GM21529 (cell line): ENCODE measurements around the gene PRDM16.

ENCODE experiments used
- ATAC-seq: cut with Tn5 transposase; IDR thresholded peaks from one replicate; pipeline ENCODE4 v1.9.1; 2021; ENCODE audit not compliant: unreplicated experiment

The PRDM16 gene

GRCh38 chr1:3402258-3403010 lies 333.4 kb downstream of the PRDM16 start:
- ATAC-seq, result no peak

- ATAC-seq, result no peak
These were observed 334.0 kb downstream of the PRDM16 start for GRCh38 chr1:3403011-3403345.

GRCh38 chr1:3403388-3404231 lies 334.6 kb downstream of the PRDM16 start:
- ATAC-seq, result no peak

GRCh38 chr1:3404301-3404700 lies 335.3 kb downstream of the PRDM16 start:
- ATAC-seq, result no peak

GRCh38 chr1:3404801-3405200 lies 335.8 kb downstream of the PRDM16 start:
- ATAC-seq, result no peak

GRCh38 chr1:3405491-3405890 lies 336.5 kb downstream of the PRDM16 start:
- no peak for ATAC-seq

GRCh38 chr1:3405974-3406867 lies 337.2 kb downstream of the PRDM16 start:
- no peak for ATAC-seq

GRCh38 chr1:3407021-3407420 lies 338.0 kb downstream of the PRDM16 start:
- ATAC-seq, result no peak

- no peak for ATAC-seq
These were observed 339.8 kb downstream of the PRDM16 start for GRCh38 chr1:3408751-3409266.

- no peak for ATAC-seq
These were observed 340.6 kb downstream of the PRDM16 start for GRCh38 chr1:3409366-3410141.

- no peak for ATAC-seq
These were observed 341.3 kb downstream of the PRDM16 start for GRCh38 chr1:3410142-3410925.

GRCh38 chr1:3411806-3412205 lies 342.8 kb downstream of the PRDM16 start:
- ATAC-seq, result no peak

GRCh38 chr1:3412376-3412775 lies 343.4 kb downstream of the PRDM16 start:
- ATAC-seq, result no peak

- no peak for ATAC-seq
These were observed 345.1 kb downstream of the PRDM16 start for GRCh38 chr1:3413975-3414710.

- no peak for ATAC-seq
These were observed 346.5 kb downstream of the PRDM16 start for GRCh38 chr1:3415260-3416090.

- no peak for ATAC-seq
These were observed 348.2 kb downstream of the PRDM16 start for GRCh38 chr1:3417082-3417739.

- no peak for ATAC-seq
These were observed 348.9 kb downstream of the PRDM16 start for GRCh38 chr1:3417934-3418333.

GRCh38 chr1:3418600-3418999 lies 349.6 kb downstream of the PRDM16 start:
- ATAC-seq, result no peak
